Endothelial cell of umbilical vein (primary cell): ENCODE results near the gene MANF. TPM values are rescaled to one million over a fixed set of nuclear protein-coding genes. Genes with fewer than 3 reads are reported as not detected.
A peak's percentile ranks its signal among the peaks of the same experiment; 100 is the strongest.

ENCODE experiments used
- BruUV-seq: library from RNA; stranded (reverse); fragments of 400-500 nt; replicated peaks from 2 replicates; lab custom pipeline; 2021; lab: Mats Ljungman, UMichigan
- CTCF ChIA-PET: fragments of 300-600, 350-600 bp; sonication (Branson Sonifier 250); formaldehyde crosslinking; loops from one replicate; lab custom pipeline; 2021; ENCODE audit warnings: antibody characterized with exemption, inconsistent platforms; lab: Charles Lee
- POLR2A ChIA-PET: fragments of 300-600, 350-600 bp; sonication (Branson Sonifier 250); formaldehyde crosslinking; loops from one replicate; lab custom pipeline; 2021; ENCODE audit warnings: antibody characterized with exemption, inconsistent platforms; lab: Charles Lee
- DNase-seq: peaks from one replicate; pipeline ENCODE4 v3.0.0-alpha.2; 2011; ENCODE audit warnings: low read depth, low spot score
- FAIRE-seq: peaks from 2 replicates; lab custom pipeline; 2011; peaks lifted over from hg19 to GRCh38; lab: Jason Lieb, UNC
- H2AFZ ChIP-seq: 2 replicates; pipeline ENCODE4 v1.6.0; 2012; ENCODE audit warnings: low read depth, low read length, control low read depth, inconsistent platforms
- H3K27ac ChIP-seq: 2 replicates; pipeline ENCODE4 v1.5.1; 2011; ENCODE audit warnings: low read depth, mild to moderate bottlenecking, control low read depth, low read length, moderate library complexity; ENCODE audit not compliant: insufficient read depth
- H3K27me3 ChIP-seq, 2 experiments: 2 replicates each; pipeline versions ENCODE4 v1.6.0 to v1.6.1; 2011; ENCODE audit warnings: low read length in 2 of 2, mixed read lengths in 1 of 2; ENCODE audit not compliant: control insufficient read depth in 2 of 2, insufficient read depth in 2 of 2
- H3K36me3 ChIP-seq, 2 experiments: 2 replicates in 1 of 2; 3 replicates in 1 of 2; pipeline ENCODE4 v1.5.1; 2011; ENCODE audit warnings: low read length in 2 of 2, mild to moderate bottlenecking in 1 of 2, moderate library complexity in 1 of 2; ENCODE audit not compliant: control insufficient read depth in 2 of 2, insufficient read depth in 2 of 2; ENCODE audit errors: extremely low read depth in 1 of 2
- H3K4me1 ChIP-seq: 3 replicates; pipeline ENCODE4 v1.5.1; 2011; ENCODE audit warnings: mild to moderate bottlenecking, low read length; ENCODE audit not compliant: control insufficient read depth, insufficient read depth; ENCODE audit errors: extremely low read depth
- H3K4me2 ChIP-seq: 2 replicates; pipeline ENCODE4 v1.6.1; 2011; ENCODE audit warnings: low read length, control low read depth, mixed read lengths; ENCODE audit not compliant: insufficient read depth
- H3K4me3 ChIP-seq, 3 experiments: fragments of 200-600 bp in 1 of 3; sonication (generic), shearing (Covaris generic) in 1 of 3; replicated peaks in 1 of 3; 2 replicates each; pipeline ENCODE4 v1.5.1; 2011 to 2016; ENCODE audit warnings: control low read depth in 3 of 3, low read length in 3 of 3, mild to moderate bottlenecking in 2 of 3, inconsistent platforms in 1 of 3, low read depth in 1 of 3, moderate library complexity in 1 of 3; ENCODE audit not compliant: insufficient read depth in 1 of 3
- H3K79me2 ChIP-seq: 2 replicates; pipeline ENCODE4 v1.6.0; 2012; ENCODE audit warnings: low read length, inconsistent platforms; ENCODE audit not compliant: control insufficient read depth, insufficient read depth
- H3K9ac ChIP-seq: replicated peaks from 2 replicates; pipeline ENCODE3; 2011; ENCODE audit warnings: low read length, control low read depth; ENCODE audit not compliant: insufficient read depth; ENCODE audit errors: extremely low read depth
- H3K9me1 ChIP-seq: replicated peaks from 3 replicates; pipeline ENCODE4 v1.6.0; 2011; ENCODE audit warnings: mild to moderate bottlenecking, low read length; ENCODE audit not compliant: control insufficient read depth, insufficient read depth; ENCODE audit errors: extremely low read depth
- H3K9me3 ChIP-seq: replicated peaks from 2 replicates; pipeline ENCODE4 v1.5.1; 2012; ENCODE audit warnings: low read length, inconsistent platforms; ENCODE audit not compliant: control insufficient read depth, insufficient read depth
- H4K20me1 ChIP-seq: replicated peaks from 2 replicates; pipeline ENCODE3; 2011; ENCODE audit warnings: mild to moderate bottlenecking, low read length; ENCODE audit not compliant: control insufficient read depth, insufficient read depth; ENCODE audit errors: extremely low read depth
- EZH2 ChIP-seq: IDR thresholded peaks from 2 replicates; pipeline ENCODE4 v1.6.1; 2012; ENCODE audit warnings: borderline replicate concordance, low read depth, mild to moderate bottlenecking, moderate library complexity, low read length, inconsistent platforms; ENCODE audit not compliant: severe bottlenecking
- FOS ChIP-seq: IDR thresholded peaks from 2 replicates; pipeline ENCODE4 v1.6.1; 2011; ENCODE audit warnings: mild to moderate bottlenecking, low read length, moderate library complexity, borderline replicate concordance; ENCODE audit not compliant: insufficient read depth
- GATA2 ChIP-seq: IDR thresholded peaks from 2 replicates; pipeline ENCODE4 v1.7.0; 2011; ENCODE audit warnings: low read depth, mild to moderate bottlenecking, moderate library complexity, mixed read lengths, low read length; ENCODE audit not compliant: insufficient read length, insufficient read depth
- JUN ChIP-seq: IDR thresholded peaks from 2 replicates; pipeline ENCODE4 v1.6.1; 2011; ENCODE audit warnings: borderline replicate concordance, low read depth; ENCODE audit not compliant: insufficient read length, insufficient read depth
- MYC ChIP-seq: IDR thresholded peaks from one replicate; pipeline ENCODE4 v1.6.1; 2011; ENCODE audit warnings: mild to moderate bottlenecking, low read depth, low read length
- POLR2A ChIP-seq: IDR thresholded peaks from 2 replicates; pipeline ENCODE4 v1.6.1; 2012; ENCODE audit warnings: low read depth, mild to moderate bottlenecking, control low read depth, low read length
- POLR2AphosphoS5 ChIP-seq: IDR thresholded peaks from 2 replicates; pipeline ENCODE4 v1.6.1; 2012; ENCODE audit warnings: low read depth, mild to moderate bottlenecking, control low read depth, low read length, moderate library complexity; ENCODE audit not compliant: insufficient read depth
- dilution Hi-C: fragments of 300-500 bp; cut with MboI; formaldehyde crosslinking; loops from one replicate; pipeline ENCODE4 v1.15.0; 2019; ENCODE audit warnings: low sequenced_read_pairs; ENCODE audit not compliant: extremely low pct_ligation_motif_present
- intact Hi-C: fragments of 100-400 bp; cut with micrococcal nuclease; formaldehyde crosslinking; loops from one replicate; pipeline ENCODE4 v1.10.0; 2022
- polyA plus RNA-seq, 4 experiments: library from polyadenylated mRNA; depleted of rRNA in 3 of 4; stranded (reverse) in 3 of 4; unstranded in 1 of 4; fragments of >200 nt; gene quantifications; 2 replicates each; pipeline versions ENCODE4 v1.2.1 to v1.2.3, GENCODE V29; 2011 to 2012; ENCODE audit warnings: missing spikeins in 1 of 4
- total RNA-seq: library from RNA; stranded (reverse); gene quantifications from 2 replicates; pipeline ENCODE4 v1.2.3, GENCODE V29; 2021
- TF ChIP-seq, protein P1 (sequence below), 2 donors: IDR thresholded peaks; 1 replicate in 1 of 2; 2 replicates in 1 of 2; pipeline ENCODE4 v1.5.1; 2011; ENCODE audit warnings: low read length in 2 of 2, mild to moderate bottlenecking in 2 of 2, moderate library complexity in 2 of 2, control low read depth in 1 of 2, inconsistent platforms in 1 of 2, low read depth in 1 of 2; ENCODE audit not compliant: insufficient read depth in 1 of 2; ENCODE audit errors: extremely low read depth in 1 of 2
- TF ChIP-seq, protein P2 (sequence below): IDR thresholded peaks from 2 replicates; pipeline ENCODE4 v1.6.1; 2011; ENCODE audit not compliant: insufficient read depth, insufficient read length

The MANF gene
- total and polyA plus RNA-seq, 2 donors (not counting 3 experiments of a cell fraction or from before 2014, with no cell fraction given), result 100 to 248 TPM

DNA sequence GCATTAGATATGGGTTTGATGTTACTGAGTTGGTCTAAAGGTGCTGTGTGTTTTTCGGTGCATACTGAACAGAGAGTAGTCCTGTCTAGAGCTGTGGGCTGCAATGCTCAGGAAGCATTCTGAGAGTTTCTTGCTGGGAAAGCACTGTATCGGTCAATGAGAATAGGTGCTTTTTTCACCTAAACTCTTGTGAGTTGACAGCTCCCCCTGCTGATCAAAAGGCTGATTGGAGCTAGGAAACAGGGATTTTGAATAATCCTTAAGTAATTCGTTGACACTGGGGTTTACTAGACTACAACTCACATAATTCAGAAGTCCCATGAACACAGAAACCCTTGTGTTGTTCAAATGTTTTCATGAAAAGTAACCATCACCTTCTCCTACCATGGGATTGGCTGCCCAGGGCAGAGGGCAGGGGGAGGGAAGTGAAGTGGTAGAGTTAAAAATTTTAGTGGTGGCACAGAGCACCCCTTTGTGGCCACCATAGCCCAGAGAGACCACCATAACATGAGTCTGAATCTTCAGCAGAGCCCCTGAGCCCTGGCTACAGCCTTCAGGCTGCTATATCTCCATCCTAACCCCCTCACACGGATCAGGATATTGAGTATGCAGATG lies 13.0 kb upstream of the MANF start:
- Histone ChIP-seq H3K27ac (no peak overlapping the region), H4K20me1 (no peaks in the 10 kb centered on the region), H3K27me3 (no peaks in the 10 kb centered on the region), H3K9me1 (no peaks in the 10 kb centered on the region), H3K79me2 (no peaks in the 10 kb centered on the region), H3K9me3 (no peaks in the 10 kb centered on the region), H3K4me1 (no peaks in the 10 kb centered on the region), H3K4me2 (no peak overlapping the region), H3K9ac (no peak overlapping the region), H2AFZ (no peak overlapping the region), H3K36me3 (no peaks in the 10 kb centered on the region), H3K4me3 (no peak overlapping the region)
- dilution Hi-C loops (no loop called here), intact Hi-C loops (loop anchor here (1.0 to 2.0 kb wide), 3 partner anchors 401 to 756 kb away; no protein-coding TSS in a partner anchor)
- BruUV-seq, result no TSS peak
- POLR2A ChIA-PET, result no interaction called here
- peak; percentile 88 for FAIRE-seq
- peak; percentile 71 for DNase-seq
- CTCF ChIA-PET, result interaction anchor here (0.5 to 5.8 kb wide), 34 partner anchors 9 to 804 kb away, joined by 3 to 224 read pairs (median 4); partner anchors contain the start of genes MANF and MAPKAPK3
- TF ChIP-seq, protein P1, sequence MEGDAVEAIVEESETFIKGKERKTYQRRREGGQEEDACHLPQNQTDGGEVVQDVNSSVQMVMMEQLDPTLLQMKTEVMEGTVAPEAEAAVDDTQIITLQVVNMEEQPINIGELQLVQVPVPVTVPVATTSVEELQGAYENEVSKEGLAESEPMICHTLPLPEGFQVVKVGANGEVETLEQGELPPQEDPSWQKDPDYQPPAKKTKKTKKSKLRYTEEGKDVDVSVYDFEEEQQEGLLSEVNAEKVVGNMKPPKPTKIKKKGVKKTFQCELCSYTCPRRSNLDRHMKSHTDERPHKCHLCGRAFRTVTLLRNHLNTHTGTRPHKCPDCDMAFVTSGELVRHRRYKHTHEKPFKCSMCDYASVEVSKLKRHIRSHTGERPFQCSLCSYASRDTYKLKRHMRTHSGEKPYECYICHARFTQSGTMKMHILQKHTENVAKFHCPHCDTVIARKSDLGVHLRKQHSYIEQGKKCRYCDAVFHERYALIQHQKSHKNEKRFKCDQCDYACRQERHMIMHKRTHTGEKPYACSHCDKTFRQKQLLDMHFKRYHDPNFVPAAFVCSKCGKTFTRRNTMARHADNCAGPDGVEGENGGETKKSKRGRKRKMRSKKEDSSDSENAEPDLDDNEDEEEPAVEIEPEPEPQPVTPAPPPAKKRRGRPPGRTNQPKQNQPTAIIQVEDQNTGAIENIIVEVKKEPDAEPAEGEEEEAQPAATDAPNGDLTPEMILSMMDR (IDR thresholded peaks at IDR 0.05; ENCODE audit: extremely low read depth in 1 of 2, insufficient read depth in 1 of 2, low read depth in 1 of 2, low read length in 2 of 2), result peak; percentile 60 to 63
- no peak for TF ChIP-seq MYC

DNA sequence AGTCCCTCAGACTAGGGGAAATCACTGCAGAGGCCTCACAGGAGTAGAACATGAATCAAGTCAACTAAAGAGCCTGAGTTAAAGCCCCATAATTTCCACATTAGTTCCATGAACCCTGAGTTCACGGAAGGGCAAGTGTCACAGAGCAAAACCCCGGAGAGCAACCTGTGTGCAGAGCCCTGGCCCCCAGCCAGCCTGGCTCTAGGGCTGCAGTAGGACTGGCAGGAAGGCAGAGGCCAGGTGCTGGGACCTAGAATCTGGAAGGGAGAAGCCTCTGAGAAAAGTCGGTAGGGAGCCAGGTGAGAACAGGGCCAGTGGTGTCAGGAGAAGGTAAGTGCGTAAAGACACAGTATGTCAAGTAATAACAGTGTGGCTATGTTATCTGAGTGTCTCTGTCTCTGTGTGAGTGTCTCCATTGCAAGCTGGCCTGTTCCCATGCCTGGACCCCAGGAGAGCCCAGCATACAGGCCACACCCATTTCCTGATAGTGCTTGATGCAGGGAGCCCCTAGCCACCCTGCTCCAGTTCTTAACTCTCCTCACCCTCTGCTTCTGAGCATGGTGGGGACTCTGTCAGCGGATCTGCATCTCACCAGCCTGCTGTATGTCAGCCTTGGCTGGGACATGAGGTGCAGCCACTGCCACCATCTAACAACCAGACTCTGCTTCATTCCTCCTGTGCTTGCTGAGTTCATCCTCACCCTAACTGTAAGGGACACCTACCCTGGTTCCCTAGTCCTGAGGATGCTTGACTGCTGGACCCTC lies 11.3 kb upstream of the MANF start:
- no peak overlapping the region for H3K27ac ChIP-seq
- no peaks in the 10 kb centered on the region for H3K4me1 ChIP-seq
- no peak for DNase-seq
- H3K79me2 ChIP-seq, result no peaks in the 10 kb centered on the region
- H3K9me3 ChIP-seq, result no peaks in the 10 kb centered on the region
- H3K27me3 ChIP-seq, result no peaks in the 10 kb centered on the region
- BruUV-seq, result no TSS peak
- H3K4me2 ChIP-seq, result no peak overlapping the region
- FAIRE-seq, result no peak
- H3K36me3 ChIP-seq, result no peaks in the 10 kb centered on the region
- no peak overlapping the region for H3K9ac ChIP-seq
- intact Hi-C loops (loop anchor here (2.0 kb wide), 1 partner anchor 403 kb away; no protein-coding TSS in a partner anchor), dilution Hi-C loops (no loop called here)
- POLR2A ChIA-PET, result no interaction called here
- TF ChIP-seq FOS (no peak), MYC (no peak), EZH2 (no peak), GATA2 (no peak), JUN (no peak), POLR2AphosphoS5 (no peak), POLR2A (no peak)
- TF ChIP-seq, protein P1 (IDR thresholded peaks at IDR 0.05; ENCODE audit: extremely low read depth in 1 of 2, insufficient read depth in 1 of 2, low read depth in 1 of 2, low read length in 2 of 2), result no peak
- TF ChIP-seq, protein P2, sequence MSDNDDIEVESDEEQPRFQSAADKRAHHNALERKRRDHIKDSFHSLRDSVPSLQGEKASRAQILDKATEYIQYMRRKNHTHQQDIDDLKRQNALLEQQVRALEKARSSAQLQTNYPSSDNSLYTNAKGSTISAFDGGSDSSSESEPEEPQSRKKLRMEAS, result no peak
- no peak overlapping the region for H3K4me3 ChIP-seq
- H3K9me1 ChIP-seq, result no peaks in the 10 kb centered on the region
- CTCF ChIA-PET, result interaction anchor here (5.4 to 5.8 kb wide), 2 partner anchors 275 to 402 kb away, joined by 90 to 224 read pairs; no protein-coding TSS in a partner anchor
- H4K20me1 ChIP-seq, result no peaks in the 10 kb centered on the region
- no peak overlapping the region for H2AFZ ChIP-seq
